GM19467 (cell line): Measurements from ENCODE around the gene TTC23L.
A peak's percentile ranks its signal among the peaks of the same experiment; 100 is the strongest.

ENCODE experiments used
- ATAC-seq: cut with Tn5 transposase; IDR thresholded peaks from one replicate; pipeline ENCODE4 v1.9.1; 2021; ENCODE audit warnings: mild to moderate bottlenecking, moderate library complexity; ENCODE audit not compliant: unreplicated experiment

TTC23L gene

GRCh38 chr5:34868791-34869190 is 29.8 kb downstream of the TTC23L start:
- ATAC-seq, result no peak

- ATAC-seq, result no peak
Measured at GRCh38 chr5:34869256-34869655, 30.3 kb downstream of the TTC23L start.

GRCh38 chr5:34870382-34870781 is 31.4 kb downstream of the TTC23L start:
- no peak for ATAC-seq

DNA sequence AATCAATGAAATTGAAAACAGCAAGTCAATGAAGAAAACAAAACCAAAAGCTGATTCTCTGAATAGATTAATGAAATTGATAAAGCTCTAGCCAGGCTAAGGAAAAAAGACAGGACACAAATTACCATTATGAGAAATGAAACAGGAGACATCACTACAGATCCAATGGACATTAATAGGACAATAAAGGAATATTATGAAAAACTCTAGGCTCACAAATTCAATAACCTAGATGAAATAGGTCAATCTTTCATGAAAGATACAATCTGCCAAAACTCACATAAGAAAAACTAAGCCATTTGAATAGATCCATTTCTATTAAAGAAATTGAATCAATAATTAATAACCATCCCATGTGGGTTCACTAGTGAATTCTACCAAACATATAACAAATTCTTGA is 37.3 kb downstream of the TTC23L start:
- ATAC-seq, result no peak

- ATAC-seq, result no peak
Measured at GRCh38 chr5:34881246-34881645, 42.3 kb downstream of the TTC23L start.

DNA sequence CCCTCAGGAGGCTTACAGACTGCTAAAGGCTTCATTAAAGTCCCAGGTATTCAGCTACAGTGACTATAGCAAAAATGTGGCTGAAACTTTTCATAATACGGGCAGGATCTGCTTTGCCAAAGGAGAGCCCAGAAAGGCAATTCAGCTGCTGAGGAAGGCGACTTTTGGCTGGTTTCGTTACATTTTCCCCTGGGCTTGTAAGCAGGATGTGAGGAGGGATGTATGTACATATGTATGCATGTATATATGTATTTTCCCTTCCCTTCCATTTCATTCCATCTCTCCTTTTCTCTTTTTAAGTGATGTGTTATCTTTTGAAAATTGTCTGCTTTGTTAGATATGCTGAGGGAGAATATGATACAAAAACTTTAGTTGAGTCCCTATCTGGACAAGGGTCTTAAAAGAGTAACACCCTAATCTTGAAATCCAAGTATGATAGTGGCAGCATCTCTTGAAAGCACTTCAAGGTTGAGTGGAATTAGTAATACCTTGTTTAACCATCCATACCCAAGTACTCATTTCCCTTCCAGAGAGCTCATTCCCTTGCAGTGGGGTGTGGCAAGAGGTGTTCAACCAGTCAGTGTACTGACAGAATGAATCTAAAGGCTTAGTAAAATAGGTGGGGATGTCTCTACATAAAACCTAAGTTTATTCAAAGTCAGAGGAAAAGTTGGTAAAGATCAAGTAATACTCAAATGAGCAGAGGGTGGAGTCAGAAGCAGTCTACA is 47.6 kb downstream of the TTC23L start:
- no peak for ATAC-seq

- ATAC-seq, result no peak
Measured at GRCh38 chr5:34889394-34889793, 50.4 kb downstream of the TTC23L start.

- ATAC-seq, result no peak
Measured at GRCh38 chr5:34891981-34892380, 53.0 kb downstream of the TTC23L start.

DNA sequence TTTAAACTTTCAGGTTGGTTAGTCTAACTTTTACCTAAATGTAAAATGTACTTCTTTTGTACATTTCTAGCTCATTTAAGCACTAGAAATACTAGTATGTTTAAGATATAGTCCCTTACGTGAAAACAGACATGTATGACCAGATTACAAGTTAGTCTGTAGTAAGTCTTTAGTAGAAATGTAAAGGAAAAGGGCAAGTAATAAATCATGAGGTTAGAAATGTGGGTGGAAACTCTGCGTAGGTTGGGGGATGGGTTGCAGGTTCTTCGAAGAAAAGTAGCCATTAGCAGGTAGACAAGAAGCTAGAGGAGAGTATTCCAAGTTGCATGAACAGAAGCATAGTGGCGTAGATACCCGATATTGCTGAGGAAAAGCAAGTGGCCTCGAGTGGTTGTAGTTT is 53.5 kb downstream of the TTC23L start:
- no peak for ATAC-seq

DNA sequence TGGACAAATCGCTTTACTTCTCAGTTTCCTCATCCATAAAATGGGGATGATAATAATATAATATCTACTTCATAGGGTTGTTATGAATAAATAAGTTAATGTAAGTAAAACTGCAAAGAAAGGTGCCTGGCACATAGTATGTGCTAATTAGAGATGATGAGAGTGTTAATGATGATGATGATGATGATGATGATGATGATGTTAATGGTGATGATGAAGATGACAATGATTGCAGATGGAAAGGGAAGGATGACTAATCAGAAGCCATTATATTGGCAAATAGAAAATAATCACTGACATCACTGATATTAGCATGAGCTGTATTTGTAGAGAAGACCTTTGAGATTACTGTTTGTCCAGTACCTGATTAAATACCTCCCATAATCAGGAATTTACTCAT is 55.8 kb downstream of the TTC23L start:
- ATAC-seq, result no peak

- ATAC-seq, result no peak
Measured at GRCh38 chr5:34895641-34896419, 56.9 kb downstream of the TTC23L start.

DNA sequence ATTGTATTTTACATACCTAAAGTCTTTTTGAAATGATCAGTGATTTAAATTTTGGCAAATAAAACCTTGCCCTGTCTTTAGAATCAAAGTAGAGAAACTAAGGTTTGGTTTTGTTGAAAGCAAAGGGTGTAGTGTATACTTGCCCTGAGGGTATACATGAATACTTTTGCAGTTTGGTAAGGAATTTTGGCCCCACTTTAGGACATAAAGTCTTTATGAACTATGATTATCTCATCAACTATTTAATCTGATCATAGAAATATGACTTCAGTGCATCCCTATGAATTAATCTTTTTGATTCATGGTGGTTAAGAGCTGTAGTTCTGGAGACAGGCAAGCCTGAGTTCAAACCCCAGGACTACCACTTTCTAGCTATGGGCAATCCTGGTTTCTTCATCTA is 58.7 kb downstream of the TTC23L start:
- ATAC-seq, result no peak

GRCh38 chr5:34898258-34898895 is 59.4 kb downstream of the TTC23L start:
- peak; percentile 92 for ATAC-seq

GRCh38 chr5:34899066-34899465 is 60.1 kb downstream of the TTC23L start:
- no peak for ATAC-seq

DNA sequence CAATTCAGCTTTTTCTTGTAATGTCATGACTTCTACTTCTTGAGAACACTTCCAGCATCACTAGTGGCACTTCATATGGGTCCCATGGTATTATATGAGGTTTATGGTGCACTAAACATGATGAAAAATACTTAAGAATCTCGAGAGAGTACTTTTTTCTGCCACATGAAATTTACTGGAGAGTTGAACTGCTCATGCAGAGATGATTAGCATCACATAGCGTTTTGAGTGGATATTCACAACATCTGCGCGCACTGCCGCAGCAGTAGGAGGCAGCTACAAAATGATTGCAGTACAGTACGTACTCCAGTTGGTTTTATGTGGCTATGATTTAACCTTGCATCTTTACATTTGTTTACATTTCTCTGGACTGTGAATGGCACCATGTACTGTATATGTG is 61.7 kb downstream of the TTC23L start:
- no peak for ATAC-seq

GRCh38 chr5:34903260-34903659 is 64.3 kb downstream of the TTC23L start:
- no peak for ATAC-seq

DNA sequence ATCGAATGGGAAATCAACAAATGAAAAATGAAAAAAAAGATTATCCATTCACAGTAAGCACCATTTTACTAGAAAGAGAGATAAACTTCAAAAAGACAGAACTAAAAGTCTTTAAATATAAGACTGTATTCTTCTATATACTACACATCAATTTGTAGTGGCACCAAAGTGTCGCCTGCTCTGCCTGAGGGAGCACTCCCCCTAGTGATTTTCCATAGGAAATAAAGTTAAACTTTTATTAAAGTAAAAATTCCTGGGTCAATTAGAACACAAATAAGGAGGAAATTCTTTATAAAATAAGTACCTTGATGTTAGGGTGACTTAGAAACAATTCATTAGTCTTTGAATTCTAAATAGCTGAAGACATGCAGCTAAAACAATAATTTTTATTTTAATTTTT is 66.6 kb downstream of the TTC23L start:
- ATAC-seq, result no peak

DNA sequence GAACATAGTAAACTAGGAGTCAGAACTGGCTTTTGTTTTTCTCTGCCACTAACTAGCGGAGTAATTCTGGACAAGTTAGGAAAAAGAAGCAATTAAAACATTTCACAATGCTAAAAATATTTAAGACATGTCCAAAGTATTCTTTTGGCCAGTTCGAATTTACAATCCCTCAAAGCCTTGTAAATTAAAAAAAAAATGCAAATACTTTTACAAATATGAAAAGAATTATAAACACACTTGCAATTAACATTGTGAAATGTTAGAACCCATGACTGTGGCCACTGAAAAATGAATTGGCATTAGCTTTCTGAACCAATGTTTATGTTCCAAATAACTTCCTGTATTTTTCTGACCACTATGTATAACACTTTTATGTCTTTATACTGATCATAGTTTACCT is 74.1 kb downstream of the TTC23L start:
- ATAC-seq, result no peak

GRCh38 chr5:34914671-34915138 is 75.7 kb downstream of the TTC23L start:
- peak; percentile 12 for ATAC-seq

DNA sequence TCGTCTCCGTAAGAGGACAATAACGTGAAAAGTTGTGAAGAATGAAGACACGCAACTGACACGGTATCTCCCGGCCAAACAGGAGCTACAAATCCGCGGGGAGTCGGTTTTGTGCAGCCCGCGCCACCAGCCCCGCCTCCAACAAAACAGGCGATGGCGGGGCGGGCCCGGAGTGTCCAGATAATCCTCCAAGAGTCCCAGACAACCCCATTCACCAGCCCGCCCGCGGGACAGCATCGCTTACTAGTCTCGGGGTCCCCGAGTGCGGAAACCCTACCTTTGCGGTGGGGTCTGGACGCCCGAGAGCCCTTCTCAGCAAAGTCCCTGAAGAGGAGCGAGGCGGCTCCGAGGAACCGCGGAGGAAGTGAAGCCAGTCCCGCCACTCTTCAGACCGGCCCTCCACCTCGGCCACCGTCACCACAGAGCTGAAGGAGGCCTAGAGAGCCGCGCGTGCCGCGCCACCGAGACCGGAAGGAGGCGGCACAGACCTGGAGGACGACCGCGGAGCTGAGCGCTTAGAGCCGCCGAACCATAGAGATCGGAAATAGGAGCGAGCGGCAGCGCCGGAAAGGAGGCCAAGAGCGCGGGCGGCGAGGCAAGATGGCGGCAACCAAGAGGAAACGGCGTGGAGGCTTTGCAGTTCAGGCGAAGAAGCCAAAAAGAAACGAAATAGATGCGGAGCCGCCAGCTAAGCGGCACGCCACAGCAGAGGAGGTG is 76.3 kb downstream of the TTC23L start, which contains the start of the genes BRIX1 and RAD1:
Gene BRIX1, plus strand, starts transcription at position 573 of the 717 bp plus-strand sequence. Its CDS starts 28 bp downstream, at position 601.
Gene RAD1, minus strand, starts transcription at position 366 of the 717 bp plus-strand sequence. CDS start 612 bp downstream, outside the sequence.
- peak; percentile 99 for ATAC-seq

- peak; percentile 11 for ATAC-seq
Measured at GRCh38 chr5:34915856-34916192, 76.9 kb downstream of the TTC23L start.
